ENCODE measurements around the gene CRYBG2. TPM values are rescaled to one million over a fixed set of nuclear protein-coding genes. Genes with fewer than 3 reads are reported as not detected.
A peak's percentile ranks its signal among the peaks of the same experiment; 100 is the strongest.
"Not testable (repeated sequence)": the region's sequence is repeated elsewhere in the genome, so short reads cannot be mapped to it uniquely, and the experiment has no call there.

The CRYBG2 gene
- total RNA-seq, 2 donors from 2014 or later = 3.9 to 4.8 TPM

DNA sequence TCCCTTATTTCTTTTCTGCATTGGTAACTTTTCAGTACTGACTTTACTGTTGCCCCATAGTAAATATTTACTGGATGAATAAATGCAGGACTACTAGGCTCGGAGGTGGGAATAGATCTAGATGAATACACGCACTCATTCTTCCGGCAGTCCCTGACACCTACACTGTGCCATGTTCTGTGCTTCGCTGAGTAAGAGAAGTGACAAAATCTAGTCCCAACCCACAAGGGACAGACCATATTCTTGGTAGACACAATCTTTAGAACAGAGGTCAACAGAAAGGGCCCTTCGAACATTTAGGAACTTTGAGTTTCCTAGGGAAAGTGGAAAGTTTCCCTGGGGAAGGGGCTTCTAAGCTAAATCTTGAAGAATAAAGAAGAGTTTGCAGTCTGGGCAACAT lies 39.4 kb downstream of the CRYBG2 start:
- DNase-seq (ENCODE audit: low spot score) = no peak
- TF ChIP-seq, protein P1, sequence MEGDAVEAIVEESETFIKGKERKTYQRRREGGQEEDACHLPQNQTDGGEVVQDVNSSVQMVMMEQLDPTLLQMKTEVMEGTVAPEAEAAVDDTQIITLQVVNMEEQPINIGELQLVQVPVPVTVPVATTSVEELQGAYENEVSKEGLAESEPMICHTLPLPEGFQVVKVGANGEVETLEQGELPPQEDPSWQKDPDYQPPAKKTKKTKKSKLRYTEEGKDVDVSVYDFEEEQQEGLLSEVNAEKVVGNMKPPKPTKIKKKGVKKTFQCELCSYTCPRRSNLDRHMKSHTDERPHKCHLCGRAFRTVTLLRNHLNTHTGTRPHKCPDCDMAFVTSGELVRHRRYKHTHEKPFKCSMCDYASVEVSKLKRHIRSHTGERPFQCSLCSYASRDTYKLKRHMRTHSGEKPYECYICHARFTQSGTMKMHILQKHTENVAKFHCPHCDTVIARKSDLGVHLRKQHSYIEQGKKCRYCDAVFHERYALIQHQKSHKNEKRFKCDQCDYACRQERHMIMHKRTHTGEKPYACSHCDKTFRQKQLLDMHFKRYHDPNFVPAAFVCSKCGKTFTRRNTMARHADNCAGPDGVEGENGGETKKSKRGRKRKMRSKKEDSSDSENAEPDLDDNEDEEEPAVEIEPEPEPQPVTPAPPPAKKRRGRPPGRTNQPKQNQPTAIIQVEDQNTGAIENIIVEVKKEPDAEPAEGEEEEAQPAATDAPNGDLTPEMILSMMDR (IDR thresholded peaks at IDR 0.05) = no peak
- TF ChIP-seq POLR2AphosphoS5 (IDR thresholded peaks at IDR 0.05) = no peak
- H3K4me1 ChIP-seq (replicated peaks) = no peaks in the 10 kb centered on the region
- intact Hi-C loops (cut with DNase I) = no loop called here
- H3K9me3 ChIP-seq = no peaks in the 10 kb centered on the region
- H3K36me3 ChIP-seq = no peaks in the 10 kb centered on the region
- no peaks in the 10 kb centered on the region for H3K27me3 ChIP-seq (replicated peaks; ENCODE audit: insufficient read depth)
- H3K4me3 ChIP-seq = no peak overlapping the region
- no peak overlapping the region for H3K27ac ChIP-seq
- WGBS = 84% methylated on average over 5 of the region's 5 CpGs

DNA sequence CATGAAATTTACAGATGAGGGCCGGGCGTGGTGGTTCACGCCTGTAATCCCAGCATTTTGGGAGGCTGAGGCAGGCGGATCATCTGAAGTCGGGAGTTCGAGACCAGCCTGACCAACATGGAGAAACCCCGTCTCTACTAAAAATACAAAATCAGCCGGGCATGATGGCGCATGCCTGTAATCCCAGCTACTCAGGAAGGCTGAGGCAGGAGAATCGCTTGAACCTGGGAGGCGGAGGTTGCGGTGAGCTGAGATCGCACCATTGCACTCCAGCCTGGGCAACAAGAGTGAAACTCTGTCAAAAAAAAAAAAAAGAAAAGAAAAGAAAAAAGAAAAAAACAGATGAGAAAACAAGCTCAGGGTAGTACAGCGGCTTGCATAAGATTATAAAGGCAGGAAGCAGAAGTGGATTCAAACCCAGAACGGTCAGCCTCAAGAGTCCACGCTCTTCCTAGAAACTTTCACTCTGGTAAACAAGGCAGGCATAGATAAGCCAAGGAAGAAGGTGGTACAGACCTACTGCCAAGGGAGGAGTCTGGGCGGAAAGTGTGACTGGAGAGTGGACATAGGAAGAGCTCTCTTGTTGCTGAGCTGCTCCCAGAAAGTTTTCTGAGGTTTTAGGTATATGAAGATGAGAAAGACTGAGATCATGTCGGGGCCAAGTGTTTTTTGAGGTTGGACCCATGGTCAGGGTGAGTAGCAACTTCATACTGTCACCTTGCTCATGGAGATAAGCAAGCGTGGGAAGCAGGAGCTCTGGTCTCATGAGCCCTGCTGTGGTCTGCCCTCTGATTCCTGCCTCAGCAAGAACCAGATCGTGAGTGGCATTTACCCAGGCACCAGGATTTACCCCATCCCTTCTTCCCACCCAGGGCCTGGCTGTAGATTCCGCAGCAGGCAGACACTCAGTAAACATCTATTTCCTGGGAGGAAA lies 45.7 kb downstream of the CRYBG2 start:
- DNase-seq (ENCODE audit: low spot score); H3K36me3 ChIP-seq; H3K4me1 ChIP-seq (replicated peaks); H3K27me3 ChIP-seq (replicated peaks; ENCODE audit: insufficient read depth); H3K4me3 ChIP-seq; H3K9me3 ChIP-seq; H3K27ac ChIP-seq; intact Hi-C loops (cut with DNase I): not testable (repeated sequence)
- WGBS = 85% methylated on average over 21 of the region's 21 CpGs

DNA sequence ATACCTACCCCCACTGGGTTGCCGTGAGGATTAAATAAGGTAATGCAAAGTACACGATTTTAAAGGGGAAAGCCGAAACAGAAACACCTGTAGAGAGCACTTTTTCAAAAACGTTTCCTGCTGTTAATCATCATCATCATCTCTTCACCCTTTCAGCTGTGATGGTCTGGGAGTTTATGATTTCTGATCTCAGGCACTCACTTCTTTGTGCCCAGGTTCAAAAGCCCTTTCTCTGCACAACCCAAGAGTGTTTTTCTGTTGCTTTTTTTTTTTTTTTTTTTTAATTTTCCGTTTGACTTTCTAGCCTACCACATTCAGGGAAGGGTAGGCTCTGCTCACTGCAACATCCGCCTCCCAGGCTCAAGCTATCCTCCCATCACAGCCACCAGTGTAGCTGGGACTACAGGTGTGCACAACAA lies 46.6 kb downstream of the CRYBG2 start:
- no peaks in the 10 kb centered on the region for H3K4me1 ChIP-seq (replicated peaks)
- H3K27ac ChIP-seq = no peak overlapping the region
- TF ChIP-seq POLR2AphosphoS5 (IDR thresholded peaks at IDR 0.05) (no peak), POLR2A (IDR thresholded peaks at IDR 0.05) (no peak)
- TF ChIP-seq, protein P1 (IDR thresholded peaks at IDR 0.05) = no peak
- H3K4me3 ChIP-seq = no peak overlapping the region
- H3K9me3 ChIP-seq = no peaks in the 10 kb centered on the region
- no peaks in the 10 kb centered on the region for H3K27me3 ChIP-seq (replicated peaks; ENCODE audit: insufficient read depth)
- no peak for DNase-seq (ENCODE audit: low spot score)
- WGBS = 39% methylated on average over 6 of the region's 6 CpGs
- H3K36me3 ChIP-seq = no peaks in the 10 kb centered on the region
- intact Hi-C loops (cut with DNase I) = no loop called here

DNA sequence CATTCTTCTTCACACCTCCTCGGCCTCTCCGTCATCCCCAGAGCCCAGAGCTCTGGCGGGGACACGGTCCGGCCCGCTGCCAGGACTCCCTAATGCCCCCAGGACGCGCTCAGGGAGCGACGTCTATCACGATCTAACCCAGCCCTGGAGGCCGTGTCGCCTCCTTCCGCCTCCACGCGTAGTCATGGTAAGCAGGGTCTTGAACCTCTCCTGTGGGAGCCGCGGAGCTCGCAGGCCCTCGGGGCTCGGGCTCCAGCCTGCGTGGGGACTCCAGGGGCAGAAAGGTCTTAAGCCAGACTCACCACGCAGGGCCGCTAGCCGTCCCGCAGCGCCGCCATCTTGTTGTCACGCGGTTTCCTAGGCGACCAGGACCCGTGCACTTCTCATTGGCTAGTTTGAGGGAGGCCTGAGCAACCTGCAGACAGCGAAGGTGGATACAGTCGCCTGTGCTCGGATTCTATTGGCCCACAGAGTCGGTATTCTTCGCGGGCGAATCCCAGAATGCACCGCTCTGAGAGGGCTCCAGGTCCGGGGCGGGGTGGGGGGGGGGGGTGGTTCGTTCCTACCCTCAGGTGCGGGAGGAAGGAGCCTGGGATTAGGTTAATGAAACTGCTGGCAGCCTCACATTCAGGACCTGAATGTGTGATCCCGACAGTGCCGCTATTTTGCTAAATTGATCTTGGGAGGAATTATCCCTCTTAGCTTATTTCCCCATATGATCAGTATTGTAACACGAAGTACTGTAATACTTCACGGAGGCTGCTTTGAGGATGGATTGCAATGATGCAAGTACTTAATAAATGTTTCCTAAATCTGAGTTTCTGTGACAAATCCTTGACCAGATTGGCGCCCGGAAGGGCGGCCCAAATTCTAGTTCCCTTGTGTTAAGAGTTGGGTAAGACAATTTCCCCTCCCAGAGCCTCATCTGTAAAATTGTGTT lies 47.4 kb downstream of the CRYBG2 start, which contains the start of gene UBXN11:
Gene UBXN11, minus strand, starts transcription at position 347 of the 940 bp plus-strand sequence. CDS start 3,753 bp downstream, outside the sequence.
- TF ChIP-seq POLR2A (IDR thresholded peaks at IDR 0.05) (no peak), POLR2AphosphoS5 (IDR thresholded peaks at IDR 0.05) (peak; percentile 87)
- TF ChIP-seq, protein P1 (IDR thresholded peaks at IDR 0.05) = peak in 2 of 4 experiments; percentile 19 to 24
- H3K27ac ChIP-seq = no peak within 1 kb of the TSS

DNA sequence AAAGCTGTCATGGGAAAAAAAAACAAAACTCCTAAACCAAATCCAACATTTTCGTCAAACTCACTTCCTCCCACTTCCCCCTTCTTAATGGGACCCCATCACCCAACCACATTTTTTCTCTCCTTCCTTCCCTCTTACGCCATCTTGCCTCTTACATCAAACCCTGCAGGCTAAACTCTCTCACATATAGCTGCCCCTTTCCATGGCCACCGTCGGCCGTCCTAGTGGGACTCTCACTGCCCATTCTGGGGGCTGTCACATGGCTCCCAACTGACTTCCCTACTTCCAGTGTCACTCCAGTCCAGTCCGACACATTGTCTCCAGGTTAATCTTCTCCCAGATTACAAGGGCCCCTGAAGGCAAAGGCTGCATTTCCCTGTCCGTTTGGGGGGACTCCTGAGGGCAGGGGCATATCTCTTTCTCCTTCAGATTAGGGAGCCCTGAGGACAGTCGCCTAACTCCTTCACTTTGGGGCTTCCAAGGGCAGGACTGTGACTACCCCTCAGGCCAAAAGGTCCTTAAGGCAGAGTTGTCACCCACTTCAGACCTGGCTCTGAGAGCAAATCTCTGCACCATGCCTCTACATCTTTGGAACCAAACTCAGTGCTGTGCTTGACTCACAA lies 48.2 kb downstream of the CRYBG2 start:
- no peak overlapping the region for H3K27ac ChIP-seq
- DNase-seq (ENCODE audit: low spot score) = no peak
- no peaks in the 10 kb centered on the region for H3K36me3 ChIP-seq
- no peaks in the 10 kb centered on the region for H3K27me3 ChIP-seq (replicated peaks; ENCODE audit: insufficient read depth)
- H3K4me3 ChIP-seq = peak overlapping the region; percentile 65 to 80
- no peaks in the 10 kb centered on the region for H3K9me3 ChIP-seq
- TF ChIP-seq, protein P1 (IDR thresholded peaks at IDR 0.05) = no peak
- no peak for TF ChIP-seq POLR2AphosphoS5 (IDR thresholded peaks at IDR 0.05)
- no peak for TF ChIP-seq POLR2A (IDR thresholded peaks at IDR 0.05)
- WGBS = 13% methylated on average over 8 of the region's 8 CpGs
- no peaks in the 10 kb centered on the region for H3K4me1 ChIP-seq (replicated peaks)
- intact Hi-C loops (cut with DNase I) = no loop called here

More for the DNA sequence above, 47.4 kb downstream of the CRYBG2 start, which contains the start of gene UBXN11:
- no peaks in the 10 kb centered on the region for H3K9me3 ChIP-seq
- no peaks in the 10 kb centered on the region for H3K4me1 ChIP-seq (replicated peaks)
- intact Hi-C loops (cut with DNase I) = no loop called here
- H3K27me3 ChIP-seq (replicated peaks; ENCODE audit: insufficient read depth) = no peaks in the 10 kb centered on the region
- WGBS = 2% methylated on average over 51 of the region's 51 CpGs
- peak within 1 kb of the TSS; percentile 65 to 80 for H3K4me3 ChIP-seq
- peak; percentile 96 for DNase-seq (ENCODE audit: low spot score)
- H3K36me3 ChIP-seq = no peaks in the 10 kb centered on the region
